HEK293 (cell line): ENCODE data around the gene SPEM1.

ENCODE experiments used
- CTCF ChIA-PET: fragments of 350-600 bp; formaldehyde crosslinking; extraction: SDS; loops from one replicate; lab custom pipeline; 2021; ENCODE audit warnings: antibody characterized with exemption; lab: Yijun Ruan, JAX
- POLR2A ChIA-PET: fragments of 300-600 bp; formaldehyde crosslinking; extraction: SDS; loops from one replicate; lab custom pipeline; 2020; ENCODE audit warnings: antibody characterized with exemption, inconsistent platforms; lab: Yijun Ruan, JAX
- H3K27ac ChIP-seq: fragments of 200-500 bp; sonication (Bioruptor generic); 2 replicates; pipeline ENCODE4 v1.5.1; 2014; ENCODE audit warnings: low read depth, low read length, control low read depth, inconsistent platforms; ENCODE audit errors: extremely low read depth
- H3K36me3 ChIP-seq, 2 experiments: fragments of 200-500 bp in 1 of 2; sonication (Bioruptor generic) in 1 of 2; 1 replicate in 1 of 2; 2 replicates in 1 of 2; pipeline ENCODE4 v1.5.1; 2014 to 2017; ENCODE audit warnings: inconsistent platforms in 2 of 2, low read length in 2 of 2; ENCODE audit not compliant: control insufficient read depth in 2 of 2, insufficient read depth in 1 of 2
- H3K4me1 ChIP-seq: fragments of 200-500 bp; sonication (Bioruptor generic); 2 replicates; pipeline ENCODE4 v1.5.1; 2014; ENCODE audit warnings: mild to moderate bottlenecking, low read length, inconsistent platforms; ENCODE audit not compliant: control insufficient read depth, insufficient read depth
- H3K4me3 ChIP-seq: 2 replicates; pipeline ENCODE4 v1.5.1; 2011; ENCODE audit warnings: low read depth, mild to moderate bottlenecking, control low read depth, low read length, moderate library complexity
- H3K9me3 ChIP-seq: fragments of 200-500 bp; sonication (Bioruptor generic); 2 replicates; pipeline ENCODE4 v1.5.1; 2014; ENCODE audit warnings: low read depth, low read length, inconsistent platforms; ENCODE audit not compliant: control insufficient read depth, insufficient read depth
- GFI1B ChIP-seq: fragments of 450-650 bp; formaldehyde crosslinking; IDR thresholded peaks from 2 replicates; pipeline ENCODE4 v1.5.1; 2016; ENCODE audit warnings: missing biosample characterization, missing genetic modification characterization
- GLIS2 ChIP-seq: fragments of 450-650 bp; formaldehyde crosslinking; IDR thresholded peaks from 2 replicates; pipeline ENCODE4 v1.5.1; 2016; ENCODE audit warnings: missing biosample characterization, missing genetic modification characterization
- KLF7 ChIP-seq: fragments of 450-650 bp; formaldehyde crosslinking; IDR thresholded peaks from 2 replicates; pipeline ENCODE4 v1.5.1; 2016; ENCODE audit warnings: missing biosample characterization, missing genetic modification characterization, borderline replicate concordance
- MZF1 ChIP-seq: fragments of 450-650 bp; formaldehyde crosslinking; IDR thresholded peaks from 2 replicates; pipeline ENCODE4 v1.5.1; 2017; ENCODE audit warnings: missing biosample characterization, missing genetic modification characterization, borderline replicate concordance
- ZNF114 ChIP-seq: fragments of 450-650 bp; formaldehyde crosslinking; IDR thresholded peaks from 2 replicates; pipeline ENCODE4 v1.5.0; 2017; ENCODE audit warnings: missing biosample characterization, missing genetic modification characterization
- ZNF138 ChIP-seq: fragments of 450-650 bp; formaldehyde crosslinking; IDR thresholded peaks from 2 replicates; pipeline ENCODE4 v1.5.1; 2016; ENCODE audit warnings: missing biosample characterization, missing genetic modification characterization, borderline replicate concordance
- ZNF2 ChIP-seq: fragments of 450-650 bp; formaldehyde crosslinking; IDR thresholded peaks from 2 replicates; pipeline ENCODE4 v1.5.1; 2016; ENCODE audit warnings: missing biosample characterization, missing genetic modification characterization
- ZNF202 ChIP-seq: fragments of 450-650 bp; formaldehyde crosslinking; IDR thresholded peaks from 2 replicates; pipeline ENCODE4 v1.5.1; 2016; ENCODE audit warnings: missing biosample characterization, missing genetic modification characterization, borderline replicate concordance
- ZNF335 ChIP-seq: fragments of 450-650 bp; formaldehyde crosslinking; conservative IDR thresholded peaks from 2 replicates; pipeline ENCODE4 v1.5.1; 2016; ENCODE audit warnings: missing biosample characterization, missing genetic modification characterization
- ZNF555 ChIP-seq: fragments of 450-650 bp; formaldehyde crosslinking; conservative IDR thresholded peaks from 2 replicates; pipeline ENCODE4 v1.5.1; 2017; ENCODE audit warnings: missing biosample characterization, mild to moderate bottlenecking, missing genetic modification characterization, inconsistent platforms
- ZNF560 ChIP-seq: fragments of 450-650 bp; formaldehyde crosslinking; IDR thresholded peaks from 2 replicates; pipeline ENCODE4 v1.5.1; 2017; ENCODE audit warnings: missing biosample characterization, missing genetic modification characterization, borderline replicate concordance
- ZNF830 ChIP-seq: fragments of 450-650 bp; IDR thresholded peaks from 2 replicates; pipeline ENCODE4 v1.5.0; 2018; ENCODE audit warnings: missing biosample characterization, missing genetic modification characterization, low read depth, mild to moderate bottlenecking, moderate library complexity
- ZNF843 ChIP-seq: fragments of 450-650 bp; formaldehyde crosslinking; IDR thresholded peaks from 2 replicates; pipeline ENCODE4 v1.5.1; 2016; ENCODE audit warnings: missing biosample characterization, missing genetic modification characterization
- ZSCAN30 ChIP-seq: fragments of 450-650 bp; IDR thresholded peaks from 2 replicates; pipeline ENCODE4 v1.5.1; 2018; ENCODE audit warnings: missing biosample characterization, mild to moderate bottlenecking, missing genetic modification characterization, moderate library complexity
- TF ChIP-seq, protein P1 (sequence below): fragments of 450-650 bp; formaldehyde crosslinking; IDR thresholded peaks from 2 replicates; pipeline ENCODE4 v1.5.1; 2017; ENCODE audit warnings: missing biosample characterization, missing genetic modification characterization
- TF ChIP-seq, protein P2 (sequence below): fragments of 450-650 bp; formaldehyde crosslinking; IDR thresholded peaks from 2 replicates; pipeline ENCODE4 v1.5.1; 2016; ENCODE audit warnings: missing biosample characterization, missing genetic modification characterization
- TF ChIP-seq, protein P3 (sequence below): fragments of 450-650 bp; formaldehyde crosslinking; IDR thresholded peaks from 2 replicates; pipeline ENCODE4 v1.5.1; 2016; ENCODE audit warnings: missing biosample characterization, missing genetic modification characterization
- TF ChIP-seq, protein P4 (sequence below): fragments of 450-650 bp; formaldehyde crosslinking; conservative IDR thresholded peaks from 2 replicates; pipeline ENCODE4 v1.5.1; 2016; ENCODE audit warnings: low read depth, missing biosample characterization, missing genetic modification characterization
- TF ChIP-seq, protein P5 (sequence below): fragments of 450-650 bp; formaldehyde crosslinking; IDR thresholded peaks from 2 replicates; pipeline ENCODE4 v1.5.1; 2016; ENCODE audit warnings: missing biosample characterization, missing genetic modification characterization
- TF ChIP-seq, protein P6 (sequence below): fragments of 450-650 bp; formaldehyde crosslinking; IDR thresholded peaks from 2 replicates; pipeline ENCODE4 v1.5.1; 2016; ENCODE audit warnings: missing biosample characterization, missing genetic modification characterization

The SPEM1 gene

DNA sequence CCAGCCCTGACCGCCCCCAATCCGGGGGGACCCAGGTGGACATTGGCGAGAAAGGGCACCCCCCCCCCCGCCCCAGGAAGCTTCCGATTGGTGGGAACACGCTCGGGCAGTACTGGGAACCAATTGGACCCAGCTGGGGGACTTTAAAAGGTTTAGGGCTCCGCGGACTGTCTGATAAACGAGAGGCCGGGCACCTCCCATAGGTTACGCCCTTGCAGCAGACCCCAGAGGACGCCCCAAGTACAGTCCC lies 16.5 kb upstream of the SPEM1 start (continued):
- TF ChIP-seq KLF7 (tag by site-specific recombination), result no peak

DNA sequence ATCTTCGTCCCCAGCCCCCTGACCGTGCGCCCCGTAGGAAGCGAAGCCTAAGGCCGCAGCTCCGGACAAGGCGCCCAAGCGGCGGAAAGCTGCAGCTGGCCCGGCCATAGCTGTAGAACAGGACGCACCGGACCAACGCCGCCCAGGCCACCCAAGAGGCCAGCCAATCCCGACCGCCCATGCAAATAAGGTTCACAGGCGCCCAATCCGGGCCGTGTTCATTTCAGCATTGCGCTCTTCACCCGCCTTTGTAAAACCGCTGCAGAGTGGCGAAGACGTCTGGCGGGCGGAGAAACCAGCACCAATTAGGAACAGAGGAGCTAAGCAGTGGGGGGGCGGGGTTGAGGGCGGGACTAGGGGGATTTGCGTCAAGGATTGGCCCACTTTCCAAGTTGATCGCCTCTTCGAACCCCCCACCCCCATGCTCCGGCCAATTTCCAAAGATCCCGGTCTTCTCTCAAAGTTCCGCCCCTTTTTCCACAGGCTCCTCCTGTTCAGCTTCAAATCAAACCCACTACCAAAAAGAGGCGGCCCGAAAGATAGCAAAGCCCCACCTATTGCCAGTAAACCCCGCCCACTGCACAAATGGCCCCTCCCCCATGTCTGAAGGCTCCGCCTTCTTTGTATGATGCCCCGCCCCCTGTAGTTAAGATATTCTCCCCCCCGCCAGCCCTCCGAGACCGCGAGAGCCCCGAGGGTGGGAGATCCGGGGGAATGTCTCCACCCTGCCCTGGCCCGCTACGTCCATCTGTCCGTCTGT lies 16.0 kb upstream of the SPEM1 start, which contains the start of gene TMEM256:
TMEM256 (minus strand) TSS at position 121 of the 760 bp plus-strand sequence; CDS start at position 108, 13 bp downstream.
- Histone ChIP-seq H3K27ac (peak within 1 kb of the TSS; percentile 81), H3K4me1 (peaks cover 8% of the 10 kb centered on the region), H3K9me3 (no peaks in the 10 kb centered on the region), H3K4me3 (peak within 1 kb of the TSS; percentile 83), H3K36me3 (peaks cover 6 to 14% of the 10 kb centered on the region in 2 experiments; a peak in 2 of 3 replicates)
- ChIA-PET CTCF (interaction anchor here (0.6 to 2.7 kb wide), 9 partner anchors 10 to 318 kb away, joined by 3 to 21 read pairs (median 3); partner anchors contain the start of gene PLSCR3), POLR2A (interaction anchor here (0.5 to 3.2 kb wide), 62 partner anchors 9 to 1922 kb away, joined by 3 to 67 read pairs (median 5); partner anchors contain the start of genes ACADVL, ATP1B2, CD68 and CHRNB1)
- TF ChIP-seq, protein P1, sequence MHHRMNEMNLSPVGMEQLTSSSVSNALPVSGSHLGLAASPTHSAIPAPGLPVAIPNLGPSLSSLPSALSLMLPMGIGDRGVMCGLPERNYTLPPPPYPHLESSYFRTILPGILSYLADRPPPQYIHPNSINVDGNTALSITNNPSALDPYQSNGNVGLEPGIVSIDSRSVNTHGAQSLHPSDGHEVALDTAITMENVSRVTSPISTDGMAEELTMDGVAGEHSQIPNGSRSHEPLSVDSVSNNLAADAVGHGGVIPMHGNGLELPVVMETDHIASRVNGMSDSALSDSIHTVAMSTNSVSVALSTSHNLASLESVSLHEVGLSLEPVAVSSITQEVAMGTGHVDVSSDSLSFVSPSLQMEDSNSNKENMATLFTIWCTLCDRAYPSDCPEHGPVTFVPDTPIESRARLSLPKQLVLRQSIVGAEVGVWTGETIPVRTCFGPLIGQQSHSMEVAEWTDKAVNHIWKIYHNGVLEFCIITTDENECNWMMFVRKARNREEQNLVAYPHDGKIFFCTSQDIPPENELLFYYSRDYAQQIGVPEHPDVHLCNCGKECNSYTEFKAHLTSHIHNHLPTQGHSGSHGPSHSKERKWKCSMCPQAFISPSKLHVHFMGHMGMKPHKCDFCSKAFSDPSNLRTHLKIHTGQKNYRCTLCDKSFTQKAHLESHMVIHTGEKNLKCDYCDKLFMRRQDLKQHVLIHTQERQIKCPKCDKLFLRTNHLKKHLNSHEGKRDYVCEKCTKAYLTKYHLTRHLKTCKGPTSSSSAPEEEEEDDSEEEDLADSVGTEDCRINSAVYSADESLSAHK, result no peak
- TF ChIP-seq ZNF555 (no peak), ZNF560 (tag by site-specific recombination) (no peak), ZNF202 (tag by site-specific recombination) (no peak), ZSCAN30 (tag by site-specific recombination) (no peak), GFI1B (tag by site-specific recombination) (no peak), ZNF335 (tag by site-specific recombination) (peak; percentile 76), ZNF830 (tag by site-specific recombination) (no peak), MZF1 (tag by site-specific recombination) (no peak), ZNF138 (tag by site-specific recombination) (no peak), ZNF843 (tag by site-specific recombination) (peak; percentile 35; the same call in 1 of the 2 replicates), GLIS2 (tag by site-specific recombination) (peak; percentile 93), ZNF114 (tag by site-specific recombination) (no peak), ZNF2 (tag by site-specific recombination) (peak; percentile 58; the same call in 1 of the 2 replicates)
- TF ChIP-seq, protein P2, sequence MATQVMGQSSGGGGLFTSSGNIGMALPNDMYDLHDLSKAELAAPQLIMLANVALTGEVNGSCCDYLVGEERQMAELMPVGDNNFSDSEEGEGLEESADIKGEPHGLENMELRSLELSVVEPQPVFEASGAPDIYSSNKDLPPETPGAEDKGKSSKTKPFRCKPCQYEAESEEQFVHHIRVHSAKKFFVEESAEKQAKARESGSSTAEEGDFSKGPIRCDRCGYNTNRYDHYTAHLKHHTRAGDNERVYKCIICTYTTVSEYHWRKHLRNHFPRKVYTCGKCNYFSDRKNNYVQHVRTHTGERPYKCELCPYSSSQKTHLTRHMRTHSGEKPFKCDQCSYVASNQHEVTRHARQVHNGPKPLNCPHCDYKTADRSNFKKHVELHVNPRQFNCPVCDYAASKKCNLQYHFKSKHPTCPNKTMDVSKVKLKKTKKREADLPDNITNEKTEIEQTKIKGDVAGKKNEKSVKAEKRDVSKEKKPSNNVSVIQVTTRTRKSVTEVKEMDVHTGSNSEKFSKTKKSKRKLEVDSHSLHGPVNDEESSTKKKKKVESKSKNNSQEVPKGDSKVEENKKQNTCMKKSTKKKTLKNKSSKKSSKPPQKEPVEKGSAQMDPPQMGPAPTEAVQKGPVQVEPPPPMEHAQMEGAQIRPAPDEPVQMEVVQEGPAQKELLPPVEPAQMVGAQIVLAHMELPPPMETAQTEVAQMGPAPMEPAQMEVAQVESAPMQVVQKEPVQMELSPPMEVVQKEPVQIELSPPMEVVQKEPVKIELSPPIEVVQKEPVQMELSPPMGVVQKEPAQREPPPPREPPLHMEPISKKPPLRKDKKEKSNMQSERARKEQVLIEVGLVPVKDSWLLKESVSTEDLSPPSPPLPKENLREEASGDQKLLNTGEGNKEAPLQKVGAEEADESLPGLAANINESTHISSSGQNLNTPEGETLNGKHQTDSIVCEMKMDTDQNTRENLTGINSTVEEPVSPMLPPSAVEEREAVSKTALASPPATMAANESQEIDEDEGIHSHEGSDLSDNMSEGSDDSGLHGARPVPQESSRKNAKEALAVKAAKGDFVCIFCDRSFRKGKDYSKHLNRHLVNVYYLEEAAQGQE (tag by site-specific recombination), result no peak
- TF ChIP-seq, protein P3, sequence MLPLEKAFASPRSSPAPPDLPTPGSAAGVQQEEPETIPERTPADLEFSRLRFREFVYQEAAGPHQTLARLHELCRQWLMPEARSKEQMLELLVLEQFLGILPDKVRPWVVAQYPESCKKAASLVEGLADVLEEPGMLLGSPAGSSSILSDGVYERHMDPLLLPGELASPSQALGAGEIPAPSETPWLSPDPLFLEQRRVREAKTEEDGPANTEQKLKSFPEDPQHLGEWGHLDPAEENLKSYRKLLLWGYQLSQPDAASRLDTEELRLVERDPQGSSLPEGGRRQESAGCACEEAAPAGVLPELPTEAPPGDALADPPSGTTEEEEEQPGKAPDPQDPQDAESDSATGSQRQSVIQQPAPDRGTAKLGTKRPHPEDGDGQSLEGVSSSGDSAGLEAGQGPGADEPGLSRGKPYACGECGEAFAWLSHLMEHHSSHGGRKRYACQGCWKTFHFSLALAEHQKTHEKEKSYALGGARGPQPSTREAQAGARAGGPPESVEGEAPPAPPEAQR (tag by site-specific recombination), result no peak
- TF ChIP-seq, protein P4, sequence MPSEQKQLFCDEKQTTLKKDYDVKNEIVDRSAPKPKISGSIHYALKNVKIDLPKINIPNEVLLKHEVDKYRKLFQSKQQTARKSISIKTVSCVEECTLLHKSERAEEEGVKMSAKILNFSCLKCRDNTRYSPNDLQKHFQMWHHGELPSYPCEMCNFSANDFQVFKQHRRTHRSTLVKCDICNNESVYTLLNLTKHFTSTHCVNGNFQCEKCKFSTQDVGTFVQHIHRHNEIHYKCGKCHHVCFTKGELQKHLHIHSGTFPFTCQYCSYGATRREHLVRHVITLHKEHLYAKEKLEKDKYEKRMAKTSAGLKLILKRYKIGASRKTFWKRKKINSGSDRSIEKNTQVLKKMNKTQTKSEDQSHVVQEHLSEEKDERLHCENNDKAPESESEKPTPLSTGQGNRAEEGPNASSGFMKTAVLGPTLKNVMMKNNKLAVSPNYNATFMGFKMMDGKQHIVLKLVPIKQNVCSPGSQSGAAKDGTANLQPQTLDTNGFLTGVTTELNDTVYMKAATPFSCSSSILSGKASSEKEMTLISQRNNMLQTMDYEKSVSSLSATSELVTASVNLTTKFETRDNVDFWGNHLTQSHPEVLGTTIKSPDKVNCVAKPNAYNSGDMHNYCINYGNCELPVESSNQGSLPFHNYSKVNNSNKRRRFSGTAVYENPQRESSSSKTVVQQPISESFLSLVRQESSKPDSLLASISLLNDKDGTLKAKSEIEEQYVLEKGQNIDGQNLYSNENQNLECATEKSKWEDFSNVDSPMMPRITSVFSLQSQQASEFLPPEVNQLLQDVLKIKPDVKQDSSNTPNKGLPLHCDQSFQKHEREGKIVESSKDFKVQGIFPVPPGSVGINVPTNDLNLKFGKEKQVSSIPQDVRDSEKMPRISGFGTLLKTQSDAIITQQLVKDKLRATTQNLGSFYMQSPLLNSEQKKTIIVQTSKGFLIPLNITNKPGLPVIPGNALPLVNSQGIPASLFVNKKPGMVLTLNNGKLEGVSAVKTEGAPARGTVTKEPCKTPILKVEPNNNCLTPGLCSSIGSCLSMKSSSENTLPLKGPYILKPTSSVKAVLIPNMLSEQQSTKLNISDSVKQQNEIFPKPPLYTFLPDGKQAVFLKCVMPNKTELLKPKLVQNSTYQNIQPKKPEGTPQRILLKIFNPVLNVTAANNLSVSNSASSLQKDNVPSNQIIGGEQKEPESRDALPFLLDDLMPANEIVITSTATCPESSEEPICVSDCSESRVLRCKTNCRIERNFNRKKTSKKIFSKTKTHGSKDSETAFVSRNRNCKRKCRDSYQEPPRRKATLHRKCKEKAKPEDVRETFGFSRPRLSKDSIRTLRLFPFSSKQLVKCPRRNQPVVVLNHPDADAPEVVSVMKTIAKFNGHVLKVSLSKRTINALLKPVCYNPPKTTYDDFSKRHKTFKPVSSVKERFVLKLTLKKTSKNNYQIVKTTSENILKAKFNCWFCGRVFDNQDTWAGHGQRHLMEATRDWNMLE (tag by site-specific recombination), result no peak
- TF ChIP-seq, protein P5, sequence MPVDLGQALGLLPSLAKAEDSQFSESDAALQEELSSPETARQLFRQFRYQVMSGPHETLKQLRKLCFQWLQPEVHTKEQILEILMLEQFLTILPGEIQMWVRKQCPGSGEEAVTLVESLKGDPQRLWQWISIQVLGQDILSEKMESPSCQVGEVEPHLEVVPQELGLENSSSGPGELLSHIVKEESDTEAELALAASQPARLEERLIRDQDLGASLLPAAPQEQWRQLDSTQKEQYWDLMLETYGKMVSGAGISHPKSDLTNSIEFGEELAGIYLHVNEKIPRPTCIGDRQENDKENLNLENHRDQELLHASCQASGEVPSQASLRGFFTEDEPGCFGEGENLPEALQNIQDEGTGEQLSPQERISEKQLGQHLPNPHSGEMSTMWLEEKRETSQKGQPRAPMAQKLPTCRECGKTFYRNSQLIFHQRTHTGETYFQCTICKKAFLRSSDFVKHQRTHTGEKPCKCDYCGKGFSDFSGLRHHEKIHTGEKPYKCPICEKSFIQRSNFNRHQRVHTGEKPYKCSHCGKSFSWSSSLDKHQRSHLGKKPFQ (tag by site-specific recombination), result no peak
- TF ChIP-seq, protein P6, sequence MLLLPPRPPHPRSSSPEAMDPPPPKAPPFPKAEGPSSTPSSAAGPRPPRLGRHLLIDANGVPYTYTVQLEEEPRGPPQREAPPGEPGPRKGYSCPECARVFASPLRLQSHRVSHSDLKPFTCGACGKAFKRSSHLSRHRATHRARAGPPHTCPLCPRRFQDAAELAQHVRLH (tag by site-specific recombination), result no peak
